ENCODE measurements around the gene TTC6. TPM values are rescaled to one million over a fixed set of nuclear protein-coding genes. Genes with fewer than 3 reads are reported as not detected.

The TTC6 gene
- total RNA-seq, 2 donors from 2014 or later = 88.2 to 89.8 TPM

DNA sequence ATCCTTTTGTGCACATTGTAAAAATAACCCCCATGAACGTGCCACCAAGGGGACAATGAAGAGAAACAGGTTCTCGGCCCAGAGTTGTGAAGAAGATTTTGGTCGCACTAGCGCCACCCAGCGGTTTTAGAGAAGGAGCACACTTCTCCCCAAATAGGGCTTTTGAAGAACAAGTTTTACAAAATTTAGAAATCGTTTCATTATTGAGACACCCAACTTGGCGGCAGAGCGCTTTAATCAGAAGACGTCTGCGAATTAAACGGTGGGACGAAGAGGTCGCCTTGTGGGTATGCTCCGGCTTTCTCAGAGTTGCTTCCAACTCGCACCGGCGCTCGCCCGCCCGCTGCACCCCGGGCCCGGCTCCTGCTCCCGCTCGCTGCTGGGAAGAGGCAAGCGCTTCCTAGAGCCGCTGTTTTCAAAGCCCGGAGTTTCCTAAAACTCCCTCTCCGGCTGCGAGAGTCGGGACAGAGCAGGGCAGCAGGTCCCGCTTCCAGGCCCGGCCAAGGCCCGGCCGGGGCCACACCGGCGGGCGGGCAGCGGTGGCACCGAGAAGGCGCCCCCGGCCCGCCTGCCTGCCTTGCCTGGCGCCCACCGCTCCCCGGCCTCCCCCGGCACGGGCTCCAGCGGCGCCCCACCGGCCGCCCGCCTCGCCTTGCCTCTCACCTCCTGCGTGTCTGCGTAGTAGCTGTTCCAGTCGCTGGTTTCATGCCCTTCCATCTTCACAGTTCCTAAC is 1.0 kb upstream of the TTC6 start:
- Histone ChIP-seq H3K4me1 (replicated peaks) (no peaks in the 10 kb centered on the region), H3K4me3 (peak overlapping the region; percentile 59 to 63), H3K27ac (peak overlapping the region; percentile 96), H3K36me3 (no peaks in the 10 kb centered on the region), H3K27me3 (replicated peaks; ENCODE audit: insufficient read depth) (no peaks in the 10 kb centered on the region), H3K9me3 (no peaks in the 10 kb centered on the region)
- peak; percentile 90 for DNase-seq (ENCODE audit: low spot score)
- under 1% methylated on average over 23 of the region's 56 CpGs for WGBS
- intact Hi-C loops (cut with DNase I) = no loop called here
- TF ChIP-seq CTCF (IDR thresholded peaks at IDR 0.05) = peak; percentile 87 to 92 (median 90)
- peak; percentile 89 for TF ChIP-seq POLR2AphosphoS5 (IDR thresholded peaks at IDR 0.05)
- peak; percentile 3 for TF ChIP-seq POLR2A (IDR thresholded peaks at IDR 0.05)

DNA sequence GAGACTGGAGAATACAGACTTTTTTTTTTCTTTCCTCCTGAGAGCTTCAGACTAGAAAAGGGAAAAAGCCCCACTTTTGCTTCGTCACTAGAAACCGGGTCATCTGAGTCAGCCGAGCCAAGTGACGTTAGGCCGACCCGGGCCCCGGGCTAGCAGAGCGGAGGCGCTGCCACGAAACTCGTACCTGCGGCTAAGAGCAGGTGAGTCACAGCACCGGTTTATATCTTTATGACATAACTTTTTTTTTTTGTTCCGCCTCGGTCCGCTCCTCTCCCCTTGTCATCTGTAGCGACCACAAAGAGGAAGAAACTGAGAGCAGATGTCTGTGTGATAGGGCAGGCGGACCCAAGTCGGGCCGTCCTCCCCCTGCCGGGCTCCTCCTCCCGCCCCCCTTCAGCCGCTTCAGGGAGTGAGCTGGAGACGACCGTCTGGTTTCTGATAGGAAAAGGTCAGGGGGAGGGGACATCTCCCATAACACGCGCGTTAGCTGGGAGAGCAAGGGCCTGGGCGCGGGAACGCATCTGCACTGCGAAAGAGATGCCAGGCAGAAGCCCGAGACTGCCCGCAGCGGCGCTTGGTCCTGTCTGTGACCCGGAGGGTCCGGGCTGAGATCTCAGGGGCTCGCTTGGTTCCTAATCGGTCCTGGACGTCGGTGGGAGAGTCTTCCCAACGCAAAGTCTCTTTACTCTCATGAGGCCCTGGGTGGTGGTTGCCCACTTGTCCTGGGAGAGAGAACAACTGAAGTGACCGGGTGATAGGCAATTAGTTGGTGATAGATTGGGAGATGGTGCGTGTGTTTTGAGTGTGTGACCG is 586 bp downstream of the TTC6 start:
- Histone ChIP-seq H3K27me3 (replicated peaks; ENCODE audit: insufficient read depth) (no peaks in the 10 kb centered on the region), H3K36me3 (no peaks in the 10 kb centered on the region), H3K27ac (peak overlapping the region; percentile 96), H3K4me1 (replicated peaks) (no peaks in the 10 kb centered on the region), H3K9me3 (no peaks in the 10 kb centered on the region), H3K4me3 (peak overlapping the region; percentile 59 to 63)
- TF ChIP-seq CTCF (IDR thresholded peaks at IDR 0.05) (no peak), POLR2AphosphoS5 (IDR thresholded peaks at IDR 0.05) (peak; percentile 87), POLR2A (IDR thresholded peaks at IDR 0.05) (peak; percentile 65)
- 5% methylated on average over 46 of the region's 46 CpGs for WGBS
- DNase-seq (ENCODE audit: low spot score) = peak; percentile 92
- intact Hi-C loops (cut with DNase I) = no loop called here

DNA sequence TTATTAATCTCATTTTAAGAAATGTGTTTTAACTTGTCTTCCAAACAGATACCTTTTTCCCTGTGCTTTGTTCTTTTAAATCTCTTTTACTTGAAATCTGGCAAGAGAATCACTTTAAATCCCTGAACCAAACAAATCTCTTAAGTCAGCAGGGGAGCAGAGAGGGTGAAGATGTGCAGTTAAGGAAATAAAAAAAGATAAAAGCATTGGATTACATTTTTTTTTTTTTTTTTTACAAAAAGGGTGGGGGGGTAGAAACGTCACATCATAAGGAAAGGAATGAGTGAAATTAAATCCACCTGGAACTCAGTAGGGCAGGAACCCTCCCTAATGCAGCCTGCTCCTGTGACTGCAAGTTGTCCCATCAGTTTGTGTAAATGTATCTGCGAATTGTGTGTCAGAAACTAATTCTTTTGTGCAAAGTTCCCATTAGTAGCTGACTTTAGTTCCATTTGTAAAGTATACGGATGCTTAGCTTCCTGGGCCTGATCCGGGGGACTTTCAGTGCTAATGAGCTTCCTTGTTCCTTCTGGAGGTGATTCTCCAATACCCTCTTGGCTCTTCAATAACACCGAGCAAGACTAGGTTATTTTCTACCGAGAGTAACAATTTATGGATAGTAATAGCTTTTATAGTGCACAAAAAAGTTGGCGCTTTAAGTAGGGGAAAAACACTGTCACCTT is 1.5 kb downstream of the TTC6 start:
- intact Hi-C loops (cut with DNase I) = no loop called here
- no peak for TF ChIP-seq CTCF (IDR thresholded peaks at IDR 0.05)
- TF ChIP-seq POLR2AphosphoS5 (IDR thresholded peaks at IDR 0.05) = no peak
- TF ChIP-seq POLR2A (IDR thresholded peaks at IDR 0.05) = no peak

GRCh38 chr14:37597538-37597913 is 2.1 kb downstream of the TTC6 start:
- Histone ChIP-seq H3K9me3 (no peaks in the 10 kb centered on the region), H3K36me3 (no peaks in the 10 kb centered on the region), H3K4me3 (peak overlapping the region; percentile 59 to 63), H3K4me1 (replicated peaks) (no peaks in the 10 kb centered on the region), H3K27ac (peak overlapping the region; percentile 96), H3K27me3 (replicated peaks; ENCODE audit: insufficient read depth) (no peaks in the 10 kb centered on the region)
- intact Hi-C loops (cut with DNase I) = no loop called here
- TF ChIP-seq CTCF (IDR thresholded peaks at IDR 0.05) (peak in 3 of 4 experiments; percentile 37 to 60 (median 59)), POLR2A (IDR thresholded peaks at IDR 0.05) (peak; percentile 12), POLR2AphosphoS5 (IDR thresholded peaks at IDR 0.05) (no peak)
- DNase-seq (ENCODE audit: low spot score) = no peak
- 9% methylated on average over 20 of the region's 20 CpGs for WGBS

More for the DNA sequence above, 1.5 kb downstream of the TTC6 start:
- Histone ChIP-seq H3K27ac (peak overlapping the region; percentile 96), H3K27me3 (replicated peaks; ENCODE audit: insufficient read depth) (no peaks in the 10 kb centered on the region), H3K36me3 (no peaks in the 10 kb centered on the region), H3K4me3 (peak overlapping the region; percentile 59 to 63), H3K4me1 (replicated peaks) (no peaks in the 10 kb centered on the region), H3K9me3 (no peaks in the 10 kb centered on the region)
- no peak for DNase-seq (ENCODE audit: low spot score)
- 13% methylated on average over 7 of the region's 7 CpGs for WGBS
